RWPE1 (cell line): ENCODE results near the gene FAM149A.

Experiments used
- CTCF ChIA-PET: fragments of 350-600 bp; sonication (Branson Sonifier 250); formaldehyde crosslinking; extraction: SDS; loops from one replicate; lab custom pipeline; 2021; lab: Yijun Ruan, JAX
- POLR2A ChIA-PET: fragments of 400-600 bp; formaldehyde crosslinking; extraction: SDS; loops from one replicate; lab custom pipeline; 2020; ENCODE audit warnings: antibody characterized with exemption; ENCODE audit not compliant: low non-redundant PET; lab: Yijun Ruan, JAX
- DNase-seq: peaks from one replicate; pipeline ENCODE4 v3.0.0; 2012; ENCODE audit warnings: low spot score
- H3K27ac ChIP-seq: fragments of 450-650 bp; 2 replicates; pipeline ENCODE4 v1.5.1; 2017
- CTCF ChIP-seq: fragments of 450-650 bp; conservative IDR thresholded peaks from 2 replicates; pipeline ENCODE4 v1.5.1; 2017; ENCODE audit warnings: low read depth, mild to moderate bottlenecking

The FAM149A gene

GRCh38 chr4:186158966-186159365 lies 54.5 kb downstream of the FAM149A start:
- ChIA-PET POLR2A (no interaction called here), CTCF (no interaction called here)
- H3K27ac ChIP-seq, result no peak overlapping the region
- TF ChIP-seq CTCF, result no peak
- no peak for DNase-seq

GRCh38 chr4:186159613-186160012 lies 55.1 kb downstream of the FAM149A start:
- POLR2A ChIA-PET, result no interaction called here
- H3K27ac ChIP-seq, result no peak overlapping the region
- TF ChIP-seq CTCF, result no peak
- DNase-seq, result no peak
- CTCF ChIA-PET, result no interaction called here

- CTCF ChIA-PET, result no interaction called here
- TF ChIP-seq CTCF, result no peak
- DNase-seq, result no peak
- POLR2A ChIA-PET, result no interaction called here
- H3K27ac ChIP-seq, result no peak overlapping the region
Observed at GRCh38 chr4:186161138-186161537, 56.6 kb downstream of the FAM149A start.

- CTCF ChIA-PET, result no interaction called here
- no peak for DNase-seq
- H3K27ac ChIP-seq, result no peak overlapping the region
- POLR2A ChIA-PET, result no interaction called here
- no peak for TF ChIP-seq CTCF
Observed at GRCh38 chr4:186166852-186167512, 62.5 kb downstream of the FAM149A start.

GRCh38 chr4:186167605-186168004 lies 63.1 kb downstream of the FAM149A start:
- no peak for DNase-seq
- ChIA-PET CTCF (no interaction called here), POLR2A (no interaction called here)
- H3K27ac ChIP-seq, result no peak overlapping the region
- no peak for TF ChIP-seq CTCF

GRCh38 chr4:186168750-186169149 lies 64.2 kb downstream of the FAM149A start:
- ChIA-PET CTCF (no interaction called here), POLR2A (no interaction called here)
- no peak for TF ChIP-seq CTCF

More at GRCh38 chr4:186168750-186169149, 64.2 kb downstream of the FAM149A start:
- no peak for DNase-seq
- H3K27ac ChIP-seq, result no peak overlapping the region
